H1 (cell line): ENCODE measurements around the gene ISOC2. TPM values are rescaled to one million over a fixed set of nuclear protein-coding genes. Genes with fewer than 3 reads are reported as not detected.

ENCODE experiments used
- CTCF ChIA-PET: fragments of 300-600 bp; sonication (Branson Sonifier 250); formaldehyde crosslinking; loops from one replicate; lab custom pipeline; 2021; ENCODE audit not compliant: partially characterized antibody; lab: Charles Lee
- POLR2A ChIA-PET: fragments of 300-600 bp; sonication (Branson Sonifier 250); formaldehyde crosslinking; loops from one replicate; lab custom pipeline; 2021; ENCODE audit warnings: inconsistent platforms; ENCODE audit not compliant: partially characterized antibody; lab: Charles Lee
- DNase-seq, 2 experiments: peaks; one replicate each; pipeline versions ENCODE4 v3.0.0 to v3.0.0-alpha.2; 2010 to 2022; ENCODE audit warnings: low spot score in 2 of 2, low read depth in 1 of 2, mixed read lengths in 1 of 2
- FAIRE-seq: peaks from 2 replicates; lab custom pipeline; 2011; peaks lifted over from hg19 to GRCh38; lab: Jason Lieb, UNC
- H2AFZ ChIP-seq: 2 replicates; pipeline ENCODE4 v1.8.1; 2012; ENCODE audit warnings: low read length, inconsistent platforms
- H2AK5ac ChIP-seq: 2 replicates; pipeline ENCODE4 v1.6.1; 2013; ENCODE audit warnings: low read depth, low read length
- H2BK120ac ChIP-seq: replicated peaks from 2 replicates; pipeline ENCODE3; 2013; ENCODE audit warnings: low read depth, low read length, inconsistent platforms
- H2BK12ac ChIP-seq: 2 replicates; pipeline ENCODE4 v1.6.1; 2013; ENCODE audit warnings: low read depth, low read length
- H2BK15ac ChIP-seq: 2 replicates; pipeline ENCODE4 v1.6.1; 2013; ENCODE audit warnings: low read length
- H2BK20ac ChIP-seq: 2 replicates; pipeline ENCODE4 v1.6.1; 2013; ENCODE audit warnings: low read length
- H2BK5ac ChIP-seq: 2 replicates; pipeline ENCODE4 v1.6.1; 2013; ENCODE audit warnings: low read depth, low read length
- H3K14ac ChIP-seq: 2 replicates; pipeline ENCODE4 v1.6.1; 2013; ENCODE audit warnings: inconsistent platforms; ENCODE audit not compliant: insufficient read length
- H3K18ac ChIP-seq: 2 replicates; pipeline ENCODE4 v1.6.1; 2013; ENCODE audit warnings: low read length; ENCODE audit errors: extremely low read depth
- H3K23ac ChIP-seq: 2 replicates; pipeline ENCODE4 v1.6.1; 2013; ENCODE audit warnings: inconsistent platforms; ENCODE audit not compliant: insufficient read length
- H3K23me2 ChIP-seq: 2 replicates; pipeline ENCODE4 v1.6.1; 2013; ENCODE audit warnings: low read depth, low read length
- H3K27ac ChIP-seq: 2 replicates; pipeline ENCODE4 v1.6.1; 2011; ENCODE audit warnings: low read depth, low read length, inconsistent platforms
- H3K27me3 ChIP-seq, 4 experiments: replicated peaks in 1 of 4; 1 replicate in 1 of 4; 2 replicates in 3 of 4; pipeline versions ENCODE4 v1.6.1 to v1.8.1; 2011 to 2013; ENCODE audit warnings: low read length in 3 of 4, mild to moderate bottlenecking in 3 of 4, inconsistent platforms in 2 of 4, mixed read lengths in 2 of 4, moderate library complexity in 1 of 4; ENCODE audit not compliant: control insufficient read depth in 3 of 4, insufficient read depth in 3 of 4; ENCODE audit errors: extremely low read depth in 1 of 4
- H3K36me3 ChIP-seq, 4 experiments: 2 replicates each; pipeline versions ENCODE4 v1.6.1 to v1.8.1; 2011 to 2013; ENCODE audit warnings: mild to moderate bottlenecking in 4 of 4, low read length in 3 of 4, moderate library complexity in 2 of 4, control low read depth in 1 of 4, inconsistent platforms in 1 of 4; ENCODE audit not compliant: insufficient read depth in 4 of 4, control insufficient read depth in 2 of 4
- H3K4ac ChIP-seq: replicated peaks from 2 replicates; pipeline ENCODE3; 2013; ENCODE audit warnings: low read length, low read depth, mixed read lengths, inconsistent platforms; ENCODE audit not compliant: insufficient read length
- H3K4me1 ChIP-seq, 4 experiments: replicated peaks in 1 of 4; 1 replicate in 1 of 4; 2 replicates in 3 of 4; pipeline versions ENCODE4 v1.6.1 to v1.8.1; 2011 to 2013; ENCODE audit warnings: low read length in 3 of 4, inconsistent platforms in 2 of 4, mixed read lengths in 1 of 4; ENCODE audit not compliant: insufficient read depth in 4 of 4, control insufficient read depth in 3 of 4
- H3K4me2 ChIP-seq, 2 experiments: 2 replicates each; pipeline versions ENCODE4 v1.6.1 to v1.8.1; 2011 to 2013; ENCODE audit warnings: low read depth in 2 of 2, low read length in 2 of 2, control low read depth in 1 of 2, inconsistent platforms in 1 of 2, mild to moderate bottlenecking in 1 of 2; ENCODE audit not compliant: insufficient read depth in 1 of 2
- H3K4me3 ChIP-seq, 4 experiments: fragments of 200-600, 300-600 bp in 1 of 4; sonication (generic), shearing (Covaris generic), sonication (Bioruptor Twin) in 1 of 4; 2 replicates each; pipeline versions ENCODE4 v1.5.1 to v1.8.1; 2011 to 2016; ENCODE audit warnings: low read length in 4 of 4, low read depth in 3 of 4, control low read depth in 2 of 4, inconsistent platforms in 2 of 4, mild to moderate bottlenecking in 2 of 4, mixed read lengths in 1 of 4, moderate library complexity in 1 of 4; ENCODE audit not compliant: insufficient read depth in 2 of 4; ENCODE audit errors: extremely low read depth in 1 of 4
- H3K56ac ChIP-seq: replicated peaks from 2 replicates; pipeline ENCODE3; 2013; ENCODE audit warnings: low read depth, mild to moderate bottlenecking, mixed read lengths, low read length, inconsistent platforms; ENCODE audit not compliant: insufficient read length
- H3K79me1 ChIP-seq: 2 replicates; pipeline ENCODE4 v1.6.1; 2013; ENCODE audit warnings: low read depth, low read length, control low read depth
- H3K79me2 ChIP-seq, 2 experiments: 2 replicates each; pipeline versions ENCODE4 v1.6.1 to v1.8.1; 2012 to 2013; ENCODE audit warnings: low read length in 2 of 2, mild to moderate bottlenecking in 2 of 2, inconsistent platforms in 1 of 2; ENCODE audit not compliant: insufficient read depth in 2 of 2, control insufficient read depth in 1 of 2
- H3K9ac ChIP-seq, 4 experiments: replicated peaks in 1 of 4; 1 replicate in 1 of 4; 2 replicates in 3 of 4; pipeline versions ENCODE4 v1.6.1 to v1.8.1; 2011 to 2013; ENCODE audit warnings: low read depth in 3 of 4, low read length in 3 of 4, control low read depth in 2 of 4, mild to moderate bottlenecking in 2 of 4, moderate library complexity in 2 of 4, inconsistent platforms in 1 of 4; ENCODE audit errors: extremely low read depth in 1 of 4
- H3K9me3 ChIP-seq, 2 experiments: 2 replicates each; pipeline versions ENCODE4 v1.6.1 to v1.8.1; 2012 to 2013; ENCODE audit warnings: mild to moderate bottlenecking in 2 of 2, moderate library complexity in 2 of 2, control low read depth in 1 of 2, inconsistent platforms in 1 of 2, low read depth in 1 of 2, low read length in 1 of 2, mixed read lengths in 1 of 2; ENCODE audit not compliant: insufficient read depth in 2 of 2
- H4K20me1 ChIP-seq, 2 experiments: replicated peaks in 1 of 2; 2 replicates each; pipeline versions ENCODE3 to v1.8.1; 2011 to 2013; ENCODE audit warnings: inconsistent platforms in 2 of 2, low read length in 2 of 2, mild to moderate bottlenecking in 1 of 2; ENCODE audit not compliant: insufficient read depth in 2 of 2, control insufficient read depth in 1 of 2
- H4K5ac ChIP-seq: 2 replicates; pipeline ENCODE4 v1.6.1; 2013; ENCODE audit warnings: low read length, low read depth, mixed read lengths, inconsistent platforms; ENCODE audit not compliant: insufficient read length
- H4K8ac ChIP-seq: 2 replicates; pipeline ENCODE4 v1.8.0; 2013; ENCODE audit warnings: mild to moderate bottlenecking, moderate library complexity, low read length, inconsistent platforms; ENCODE audit not compliant: insufficient read depth; ENCODE audit errors: extremely low read depth
- H4K91ac ChIP-seq: replicated peaks from 2 replicates; pipeline ENCODE3; 2013; ENCODE audit warnings: low read length, mixed read lengths, inconsistent platforms; ENCODE audit not compliant: insufficient read length
- CBX5 ChIP-seq: fragments of 300-800, 300-1000 bp; sonication (generic); IDR thresholded peaks from 2 replicates; pipeline ENCODE4 v1.7.1; 2016; ENCODE audit warnings: antibody characterized with exemption, low read length, low read depth
- EP300 ChIP-seq, 2 experiments: IDR thresholded peaks; 1 replicate in 1 of 2; 2 replicates in 1 of 2; pipeline ENCODE4 v1.6.1; 2011 to 2012; ENCODE audit warnings: low read depth in 2 of 2, low read length in 2 of 2, mild to moderate bottlenecking in 2 of 2, borderline replicate concordance in 1 of 2, inconsistent platforms in 1 of 2, moderate library complexity in 1 of 2
- MAX ChIP-seq: IDR thresholded peaks from 2 replicates; pipeline ENCODE4 v1.6.1; 2012; ENCODE audit warnings: inconsistent platforms
- NRF1 ChIP-seq: IDR thresholded peaks from 2 replicates; pipeline ENCODE4 v1.6.1; 2011; ENCODE audit warnings: mild to moderate bottlenecking, low read depth, low read length, improper control_type of control experiment
- RFX5 ChIP-seq: IDR thresholded peaks from 2 replicates; pipeline ENCODE4 v1.6.1; 2011; ENCODE audit warnings: low read depth, low read length, improper control_type of control experiment, borderline replicate concordance
- SP2 ChIP-seq: IDR thresholded peaks from 2 replicates; pipeline ENCODE4 v1.6.1; 2012; ENCODE audit warnings: mild to moderate bottlenecking, low read length, inconsistent platforms
- USF2 ChIP-seq: IDR thresholded peaks from 2 replicates; pipeline ENCODE4 v1.6.1; 2011; ENCODE audit warnings: low read length, improper control_type of control experiment
- YY1 ChIP-seq: IDR thresholded peaks from 2 replicates; pipeline ENCODE4 v1.6.1; 2011; ENCODE audit warnings: low read depth, mild to moderate bottlenecking, low read length
- WGBS, 2 experiments: shearing (Covaris generic) in 1 of 2; methylation state at CpG; one replicate each; pipeline versions ENCODE4 v1.1.6 to v1.1.7; 2013 to 2015; ENCODE audit warnings: low lambda C conversion rate in 2 of 2, mixed read lengths in 2 of 2, inconsistent platforms in 1 of 2, low coverage in 1 of 2, missing lambda C conversion rate in 1 of 2; ENCODE audit not compliant: insufficient replicate concordance in 2 of 2, insufficient coverage in 1 of 2, insufficient read length in 1 of 2; ENCODE audit errors: extremely low coverage in 1 of 2, missing lambda C conversion rate in 1 of 2; 5-methylcytosine and 5-hydroxymethylcytosine counted together
- polyA plus RNA-seq, 7 experiments: library from polyadenylated mRNA; depleted of rRNA in 3 of 7; stranded (reverse) in 5 of 7; unstranded in 2 of 7; fragments of >200 nt in 5 of 7; fragments of 200-250 nt in 2 of 7; gene quantifications; 1 replicate in 5 of 7; 2 replicates in 1 of 7; 4 replicates in 1 of 7; pipeline versions ENCODE4 v1.2.1 to v1.2.3, GENCODE V29; 2011 to 2013; ENCODE audit warnings: missing spikeins in 2 of 7, mixed read lengths in 2 of 7
- total RNA-seq: library from RNA; stranded (reverse); fragmentation: NEBNext Ultra II Directional; extraction: Animal tissue kit (Norgen Biotek cat#: 25700); gene quantifications from 2 replicates; pipeline ENCODE4 v1.2.1, GENCODE V29; 2021

ISOC2 gene
- total and polyA plus RNA-seq, 2 of the 8 experiments (the other 6 are each of a cell fraction or from before 2014, with no cell fraction given): 96.9 to 152 TPM

GRCh38 chr19:55479045-55479444 lies 17.6 kb upstream of the ISOC2 start:
- TF ChIP-seq NRF1: no peak
- no peak for TF ChIP-seq YY1
- no peak for TF ChIP-seq CBX5
- TF ChIP-seq SP2: no peak
- TF ChIP-seq USF2: no peak
- no peak for TF ChIP-seq EP300 (IDR thresholded peaks at IDR 0.05; ENCODE audit: borderline replicate concordance in 1 of 2, low read depth in 2 of 2, low read length in 2 of 2)
- no peak for TF ChIP-seq MAX
- TF ChIP-seq RFX5: no peak
- H3K27ac ChIP-seq: no peak overlapping the region
- H2BK5ac ChIP-seq: no peak overlapping the region
- H3K14ac ChIP-seq: no peak overlapping the region
- FAIRE-seq (no peak), DNase-seq (no peak)
- H3K4me1 ChIP-seq: peaks cover 0 to 15% (median 8%) of the 10 kb centered on the region in 4 experiments; a peak in 5 of 7 replicates
- no peak overlapping the region for H2BK20ac ChIP-seq
- H2BK12ac ChIP-seq: no peak overlapping the region
- H2BK120ac ChIP-seq: no peak overlapping the region
- H3K56ac ChIP-seq: no peak overlapping the region
- peaks cover 3% of the 10 kb centered on the region for H3K23me2 ChIP-seq
- H3K36me3 ChIP-seq: peaks cover 0 to 10% (median 0%) of the 10 kb centered on the region in 4 experiments; a peak in 2 of 8 replicates
- CTCF ChIA-PET: interaction anchor here (1.3 to 5.5 kb wide), 4 partner anchors 12 to 178 kb away, joined by 3 to 31 read pairs (median 16); no protein-coding TSS in a partner anchor
- WGBS, 2 experiments: 86% methylated on average over 17 of the region's 17 CpGs; no CpG with 5 or more reads in 1 of the 2 experiments
- H3K18ac ChIP-seq: no peak overlapping the region
- no peaks in the 10 kb centered on the region for H3K9me3 ChIP-seq
- peaks cover 0 to 3% of the 10 kb centered on the region in 2 experiments for H4K20me1 ChIP-seq
- no peak overlapping the region for H3K4me3 ChIP-seq
- no peak overlapping the region for H4K91ac ChIP-seq
- no peaks in the 10 kb centered on the region; a peak in 2 of 7 replicates for H3K27me3 ChIP-seq
- no peak overlapping the region for H4K5ac ChIP-seq
- H3K79me1 ChIP-seq: peaks cover 11% of the 10 kb centered on the region
- H3K23ac ChIP-seq: no peak overlapping the region
- peaks cover 0 to 18% of the 10 kb centered on the region in 2 experiments; a peak in 2 of 4 replicates for H3K79me2 ChIP-seq
- no peak overlapping the region for H3K9ac ChIP-seq
- H3K4me2 ChIP-seq: no peak overlapping the region
- no peak overlapping the region for H2BK15ac ChIP-seq
- POLR2A ChIA-PET: interaction anchor here (0.9 to 7.6 kb wide), 7 partner anchors 11 to 80 kb away, joined by 3 to 57 read pairs (median 3); partner anchors contain the start of gene SSC5D
- no peak overlapping the region for H3K4ac ChIP-seq
- no peak overlapping the region for H2AK5ac ChIP-seq
- no peak overlapping the region for H2AFZ ChIP-seq
- peak overlapping the region; percentile 69; the same call in 1 of the 2 replicates for H4K8ac ChIP-seq
